Activated T-helper 1 cell treated with Interleukin-2 at 50 U/mL for 16 hours (primary cell): ENCODE data around the gene LEMD2.

Experiments used
- DNase-seq: peaks from one replicate; pipeline ENCODE4 v3.0.0-alpha.2; 2020; ENCODE audit warnings: low read depth

Gene LEMD2

GRCh38 chr6:33819021-33819420 is 30.1 kb upstream of the LEMD2 start:
- no peak for DNase-seq

- DNase-seq = no peak
Observed at GRCh38 chr6:33818293-33818692, 29.4 kb upstream of the LEMD2 start.

- no peak for DNase-seq
Observed at GRCh38 chr6:33817489-33817888, 28.6 kb upstream of the LEMD2 start.

- DNase-seq = no peak
Observed at GRCh38 chr6:33816911-33817310, 28.0 kb upstream of the LEMD2 start.

GRCh38 chr6:33815854-33816253 is 26.9 kb upstream of the LEMD2 start:
- DNase-seq = no peak

- DNase-seq = no peak
Observed at GRCh38 chr6:33813990-33814985, 25.4 kb upstream of the LEMD2 start.

- no peak for DNase-seq
Observed at GRCh38 chr6:33813246-33813904, 24.4 kb upstream of the LEMD2 start.

- no peak for DNase-seq
Observed at GRCh38 chr6:33812669-33813068, 23.7 kb upstream of the LEMD2 start.

GRCh38 chr6:33809594-33809993 is 20.7 kb upstream of the LEMD2 start:
- no peak for DNase-seq

- no peak for DNase-seq
Observed at GRCh38 chr6:33808641-33809180, 19.8 kb upstream of the LEMD2 start.

GRCh38 chr6:33807606-33808005 is 18.7 kb upstream of the LEMD2 start:
- DNase-seq = no peak

GRCh38 chr6:33806841-33807240 is 17.9 kb upstream of the LEMD2 start:
- DNase-seq = no peak

GRCh38 chr6:33803571-33804053 is 14.7 kb upstream of the LEMD2 start, which contains the start of gene MLN:
MLN (minus strand) TSS chr6:33804003; CDS start chr6:33801163, 2,840 bp downstream.
- no peak for DNase-seq

GRCh38 chr6:33802186-33802958 is 13.4 kb upstream of the LEMD2 start:
- DNase-seq = no peak

GRCh38 chr6:33801611-33802010 is 12.7 kb upstream of the LEMD2 start:
- DNase-seq = no peak

- no peak for DNase-seq
Observed at GRCh38 chr6:33800248-33800969, 11.5 kb upstream of the LEMD2 start.

- no peak for DNase-seq
Observed at GRCh38 chr6:33799454-33800113, 10.7 kb upstream of the LEMD2 start.

GRCh38 chr6:33798343-33798848 is 9.5 kb upstream of the LEMD2 start:
- no peak for DNase-seq

- DNase-seq = no peak
Observed at GRCh38 chr6:33797626-33798342, 8.9 kb upstream of the LEMD2 start.
